Measurements from ENCODE around the gene BEST2.

BEST2 gene

GRCh38 chr19:12794196-12794941, 42.8 kb downstream of the BEST2 start:
- H2AFZ ChIP-seq (ENCODE audit: low read length), result peak overlapping the region; percentile 43; the same call in 1 of the 2 replicates
- H3F3A ChIP-seq (ENCODE audit: insufficient read depth, low read length), result peaks cover 36% of the 10 kb centered on the region
- H3K9ac ChIP-seq (ENCODE audit: low read length), result peak overlapping the region; percentile 94
- H3K27me3 ChIP-seq (replicated peaks; ENCODE audit: insufficient read depth, low read length), result no peaks in the 10 kb centered on the region
- peak overlapping the region; percentile 97 for H3K27ac ChIP-seq (ENCODE audit: low read length)
- peaks cover 15% of the 10 kb centered on the region for H3K79me2 ChIP-seq (ENCODE audit: low read length)
- no peak for TF ChIP-seq EZH2 (optimal IDR thresholded peaks at IDR 0.05; ENCODE audit: low read depth, low read length)
- no peak for TF ChIP-seq EZH2phosphoT487 (IDR thresholded peaks at IDR 0.05; ENCODE audit: low read length)
- no peak for TF ChIP-seq CTCF (IDR thresholded peaks at IDR 0.05; ENCODE audit: low read length)
- H3K9me3 ChIP-seq (replicated peaks; ENCODE audit: insufficient read depth, low read length), result no peaks in the 10 kb centered on the region
- peaks cover 17% of the 10 kb centered on the region for H3K4me1 ChIP-seq (ENCODE audit: low read length)
- no peaks in the 10 kb centered on the region for H3K9me2 ChIP-seq (replicated peaks; ENCODE audit: insufficient read depth, low read length)
- peak overlapping the region; percentile 99 for H3K4me2 ChIP-seq (ENCODE audit: low read depth, low read length)
- DNase-seq, result no peak
- H4K20me1 ChIP-seq (ENCODE audit: insufficient read depth, low read length), result no peaks in the 10 kb centered on the region
- H3K36me3 ChIP-seq (replicated peaks; ENCODE audit: insufficient read depth, low read length), result no peaks in the 10 kb centered on the region
- peak overlapping the region; percentile 93 for H3K4me3 ChIP-seq (ENCODE audit: low read length)

- Histone ChIP-seq H3F3A (ENCODE audit: insufficient read depth, low read length) (peaks cover 36% of the 10 kb centered on the region), H3K36me3 (replicated peaks; ENCODE audit: insufficient read depth, low read length) (no peaks in the 10 kb centered on the region; the same call in 1 of the 2 replicates), H3K9ac (ENCODE audit: low read length) (no peak overlapping the region), H3K79me2 (ENCODE audit: low read length) (peaks cover 15% of the 10 kb centered on the region), H3K4me3 (ENCODE audit: low read length) (no peak overlapping the region), H3K9me2 (replicated peaks; ENCODE audit: insufficient read depth, low read length) (no peaks in the 10 kb centered on the region), H2AFZ (ENCODE audit: low read length) (no peak overlapping the region), H4K20me1 (ENCODE audit: insufficient read depth, low read length) (no peaks in the 10 kb centered on the region), H3K4me1 (ENCODE audit: low read length) (peaks cover 17% of the 10 kb centered on the region), H3K27me3 (replicated peaks; ENCODE audit: insufficient read depth, low read length) (no peaks in the 10 kb centered on the region), H3K27ac (ENCODE audit: low read length) (no peak overlapping the region), H3K9me3 (replicated peaks; ENCODE audit: insufficient read depth, low read length) (no peaks in the 10 kb centered on the region), H3K4me2 (ENCODE audit: low read depth, low read length) (no peak overlapping the region)
- TF ChIP-seq EZH2phosphoT487 (IDR thresholded peaks at IDR 0.05; ENCODE audit: low read length), result no peak
- TF ChIP-seq EZH2 (optimal IDR thresholded peaks at IDR 0.05; ENCODE audit: low read depth, low read length), result no peak
- TF ChIP-seq CTCF (IDR thresholded peaks at IDR 0.05; ENCODE audit: low read length), result no peak
- DNase-seq, result no peak
These were observed 43.4 kb downstream of the BEST2 start for GRCh38 chr19:12794971-12795381.

GRCh38 chr19:12796146-12797071, 44.8 kb downstream of the BEST2 start:
- Histone ChIP-seq H3K9ac (ENCODE audit: low read length) (no peak overlapping the region), H3K9me2 (replicated peaks; ENCODE audit: insufficient read depth, low read length) (no peaks in the 10 kb centered on the region), H3K4me2 (ENCODE audit: low read depth, low read length) (peak overlapping the region; percentile 40; the same call in 1 of the 2 replicates), H3K27me3 (replicated peaks; ENCODE audit: insufficient read depth, low read length) (no peaks in the 10 kb centered on the region), H3K4me3 (ENCODE audit: low read length) (no peak overlapping the region), H3K79me2 (ENCODE audit: low read length) (peaks cover 27% of the 10 kb centered on the region), H2AFZ (ENCODE audit: low read length) (no peak overlapping the region), H3F3A (ENCODE audit: insufficient read depth, low read length) (peaks cover 27% of the 10 kb centered on the region), H3K9me3 (replicated peaks; ENCODE audit: insufficient read depth, low read length) (no peaks in the 10 kb centered on the region), H3K27ac (ENCODE audit: low read length) (no peak overlapping the region), H4K20me1 (ENCODE audit: insufficient read depth, low read length) (no peaks in the 10 kb centered on the region), H3K36me3 (replicated peaks; ENCODE audit: insufficient read depth, low read length) (no peaks in the 10 kb centered on the region; the same call in 1 of the 2 replicates), H3K4me1 (ENCODE audit: low read length) (peaks cover 15% of the 10 kb centered on the region; the same call in 1 of the 2 replicates)
- TF ChIP-seq CTCF (IDR thresholded peaks at IDR 0.05; ENCODE audit: low read length), result peak; percentile 95
- no peak for TF ChIP-seq EZH2phosphoT487 (IDR thresholded peaks at IDR 0.05; ENCODE audit: low read length)
- TF ChIP-seq EZH2 (optimal IDR thresholded peaks at IDR 0.05; ENCODE audit: low read depth, low read length), result no peak
- peak; percentile 67 for DNase-seq

All from MM.1S (cell line).